Adrenal gland (tissue), 5 donors: Measurements from ENCODE around the gene SIVA1.

Experiments
- POLR2A ChIP-seq, 2 donors: fragments of 450-650 bp; IDR thresholded peaks; one replicate each; pipeline ENCODE4 v1.6.1; 2017; ENCODE audit warnings: antibody characterized with exemption in 2 of 2, mild to moderate bottlenecking in 2 of 2, moderate library complexity in 1 of 2
- TF ChIP-seq, protein P1 (sequence below), 6 experiments: fragments of 450-650 bp in 4 of 6; fragments of 200-600 bp in 2 of 6; sonication (generic) in 1 of 6; IDR thresholded peaks; 1 replicate in 5 of 6; 2 replicates in 1 of 6; pipeline versions ENCODE4 v1.5.1 to v1.8.0; 2016 to 2021; ENCODE audit warnings: antibody characterized with exemption in 6 of 6, mild to moderate bottlenecking in 2 of 6, moderate library complexity in 1 of 6
- donor health status: DM: no; HTN: no; CAD: no.

DNA sequence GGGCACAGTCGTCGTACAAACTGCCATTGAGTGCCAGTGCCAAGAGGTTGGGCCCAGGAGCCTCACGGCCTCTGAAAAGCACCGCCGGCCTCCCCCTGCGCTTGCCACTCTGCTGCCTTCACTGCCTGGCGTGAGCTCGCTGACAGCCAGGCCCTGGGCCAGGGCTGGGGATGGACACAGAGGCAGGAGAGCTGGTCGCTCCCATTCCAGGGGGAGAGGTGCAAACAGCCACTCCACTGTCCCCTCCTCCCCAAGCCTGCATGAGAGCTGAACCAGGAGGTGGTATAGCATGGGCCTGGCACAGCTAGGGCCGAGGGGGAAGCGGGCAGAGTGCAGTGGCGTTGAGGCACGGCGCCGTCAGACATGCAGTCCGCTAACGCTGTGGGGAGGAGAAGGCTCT is 24.3 kb upstream of the SIVA1 start:
- no peak for TF ChIP-seq POLR2A (IDR thresholded peaks at IDR 0.05)
- TF ChIP-seq, protein P1, sequence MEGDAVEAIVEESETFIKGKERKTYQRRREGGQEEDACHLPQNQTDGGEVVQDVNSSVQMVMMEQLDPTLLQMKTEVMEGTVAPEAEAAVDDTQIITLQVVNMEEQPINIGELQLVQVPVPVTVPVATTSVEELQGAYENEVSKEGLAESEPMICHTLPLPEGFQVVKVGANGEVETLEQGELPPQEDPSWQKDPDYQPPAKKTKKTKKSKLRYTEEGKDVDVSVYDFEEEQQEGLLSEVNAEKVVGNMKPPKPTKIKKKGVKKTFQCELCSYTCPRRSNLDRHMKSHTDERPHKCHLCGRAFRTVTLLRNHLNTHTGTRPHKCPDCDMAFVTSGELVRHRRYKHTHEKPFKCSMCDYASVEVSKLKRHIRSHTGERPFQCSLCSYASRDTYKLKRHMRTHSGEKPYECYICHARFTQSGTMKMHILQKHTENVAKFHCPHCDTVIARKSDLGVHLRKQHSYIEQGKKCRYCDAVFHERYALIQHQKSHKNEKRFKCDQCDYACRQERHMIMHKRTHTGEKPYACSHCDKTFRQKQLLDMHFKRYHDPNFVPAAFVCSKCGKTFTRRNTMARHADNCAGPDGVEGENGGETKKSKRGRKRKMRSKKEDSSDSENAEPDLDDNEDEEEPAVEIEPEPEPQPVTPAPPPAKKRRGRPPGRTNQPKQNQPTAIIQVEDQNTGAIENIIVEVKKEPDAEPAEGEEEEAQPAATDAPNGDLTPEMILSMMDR (IDR thresholded peaks at IDR 0.05) = no peak
